Astrocyte (in vitro differentiated cells and primary cell): ENCODE data around the gene PARP1. TPM values are rescaled to one million over a fixed set of nuclear protein-coding genes. Genes with fewer than 3 reads are reported as not detected.

Experiments used
- DNase-seq: peaks from one replicate; pipeline ENCODE4 v3.0.0-alpha.2; 2010; ENCODE audit warnings: low read depth
- FAIRE-seq: peaks from 2 replicates; lab custom pipeline; 2011; peaks lifted over from hg19 to GRCh38; lab: Jason Lieb, UNC
- H2AFZ ChIP-seq: 2 replicates; pipeline ENCODE4 v1.6.0; 2012; ENCODE audit warnings: low read depth, low read length, inconsistent platforms
- H3K27ac ChIP-seq: 2 replicates; pipeline ENCODE4 v1.5.1; 2011; ENCODE audit warnings: low read depth, low read length, inconsistent platforms
- H3K27me3 ChIP-seq: 2 replicates; pipeline ENCODE4 v1.6.0; 2011; ENCODE audit warnings: low read length, inconsistent platforms; ENCODE audit not compliant: insufficient read depth
- H3K36me3 ChIP-seq: 2 replicates; pipeline ENCODE4 v1.5.1; 2011; ENCODE audit warnings: low read length, inconsistent platforms; ENCODE audit not compliant: insufficient read depth
- H3K4me1 ChIP-seq: 2 replicates; pipeline ENCODE4 v1.5.1; 2011; ENCODE audit warnings: low read length, inconsistent platforms; ENCODE audit not compliant: insufficient read depth
- H3K4me2 ChIP-seq: 2 replicates; pipeline ENCODE4 v1.6.0; 2012; ENCODE audit warnings: low read length, inconsistent platforms
- H3K4me3 ChIP-seq: 2 replicates; pipeline ENCODE4 v1.5.1; 2011; ENCODE audit warnings: low read depth, mild to moderate bottlenecking, low read length, inconsistent platforms; ENCODE audit not compliant: insufficient read depth
- H3K79me2 ChIP-seq: 2 replicates; pipeline ENCODE4 v1.6.0; 2012; ENCODE audit warnings: mild to moderate bottlenecking, low read length, inconsistent platforms; ENCODE audit not compliant: insufficient read depth
- H3K9ac ChIP-seq: 2 replicates; pipeline ENCODE4 v1.6.0; 2012; ENCODE audit warnings: mild to moderate bottlenecking, low read length, inconsistent platforms
- H3K9me3 ChIP-seq: 2 replicates; pipeline ENCODE4 v1.5.1; 2012; ENCODE audit warnings: low read depth, mild to moderate bottlenecking, low read length, inconsistent platforms; ENCODE audit not compliant: insufficient read depth
- H4K20me1 ChIP-seq: 2 replicates; pipeline ENCODE4 v1.6.0; 2012; ENCODE audit warnings: low read length, inconsistent platforms; ENCODE audit not compliant: insufficient read depth
- H3K27ac Mint-ChIP-seq: one replicate; pipeline ENCODE4 v1.8.0; 2021; ENCODE audit warnings: mild to moderate bottlenecking, mixed read lengths; ENCODE audit not compliant: unreplicated experiment
- H3K27me3 Mint-ChIP-seq: one replicate; pipeline ENCODE4 v1.8.0; 2021; ENCODE audit warnings: low read depth, mixed read lengths; ENCODE audit not compliant: unreplicated experiment
- H3K36me3 Mint-ChIP-seq: one replicate; pipeline ENCODE4 v1.8.0; 2021; ENCODE audit warnings: low read depth, mixed read lengths; ENCODE audit not compliant: unreplicated experiment
- H3K4me1 Mint-ChIP-seq: one replicate; pipeline ENCODE4 v1.8.0; 2021; ENCODE audit warnings: low read depth, mixed read lengths; ENCODE audit not compliant: unreplicated experiment
- H3K4me3 Mint-ChIP-seq: one replicate; pipeline ENCODE4 v1.8.0; 2021; ENCODE audit warnings: mild to moderate bottlenecking, moderate library complexity, mixed read lengths; ENCODE audit not compliant: unreplicated experiment
- H3K9me3 Mint-ChIP-seq: one replicate; pipeline ENCODE4 v1.8.0; 2021; ENCODE audit warnings: mild to moderate bottlenecking, mixed read lengths; ENCODE audit not compliant: unreplicated experiment
- EZH2 ChIP-seq: IDR thresholded peaks from 2 replicates; pipeline ENCODE4 v1.6.1; 2012; ENCODE audit warnings: mild to moderate bottlenecking, low read length, inconsistent platforms; ENCODE audit not compliant: insufficient read depth
- total RNA-seq: library from RNA; stranded (reverse); gene quantifications from 2 replicates; pipeline ENCODE4 v1.2.1, GENCODE V29; 2021
- TF ChIP-seq, protein P1 (sequence below): IDR thresholded peaks from 2 replicates; pipeline ENCODE4 v1.5.1; 2011; ENCODE audit warnings: low read depth, mild to moderate bottlenecking, inconsistent platforms, low read length, moderate library complexity; ENCODE audit not compliant: insufficient read depth

PARP1 gene
- total RNA-seq, 1 donor from 2014 or later = 57.8 TPM

DNA sequence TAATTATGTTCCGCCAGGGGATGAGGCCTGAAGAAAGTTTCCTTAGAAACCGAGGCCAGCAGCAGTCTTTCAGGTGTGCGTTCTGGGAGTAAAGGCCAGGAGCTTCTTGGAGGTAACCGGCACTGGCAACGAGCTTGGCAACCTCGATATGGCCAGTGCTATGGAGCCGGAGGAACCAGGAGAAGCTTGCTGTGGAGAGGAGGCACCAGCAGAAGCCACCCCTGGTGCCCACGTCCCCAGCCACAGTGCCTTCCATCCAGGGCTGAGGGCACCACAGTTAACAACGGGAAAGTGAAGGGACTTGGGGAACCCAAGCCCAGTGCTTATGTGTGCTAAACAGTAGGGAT, 57.4 kb downstream of the PARP1 start:
- Mint-ChIP-seq H3K4me3 (no peak overlapping the region), H3K27ac (no peak overlapping the region)

GRCh38 chr1:226349801-226350518, 57.9 kb downstream of the PARP1 start:
- Mint-ChIP-seq H3K9me3 (no peaks in the 10 kb centered on the region), H3K4me1 (peaks cover 3% of the 10 kb centered on the region), H3K4me3 (no peak overlapping the region), H3K27ac (no peak overlapping the region), H3K27me3 (peaks cover 7% of the 10 kb centered on the region), H3K36me3 (no peaks in the 10 kb centered on the region)
- no peak overlapping the region for H3K27ac ChIP-seq
- no peaks in the 10 kb centered on the region for H4K20me1 ChIP-seq
- peaks cover 3% of the 10 kb centered on the region for H3K4me1 ChIP-seq
- peak overlapping the region; percentile 23 for H2AFZ ChIP-seq
- H3K9ac ChIP-seq = no peak overlapping the region
- no peak overlapping the region for H3K4me3 ChIP-seq
- no peaks in the 10 kb centered on the region for H3K27me3 ChIP-seq
- no peaks in the 10 kb centered on the region for H3K9me3 ChIP-seq
- TF ChIP-seq EZH2 = no peak
- TF ChIP-seq, protein P1, sequence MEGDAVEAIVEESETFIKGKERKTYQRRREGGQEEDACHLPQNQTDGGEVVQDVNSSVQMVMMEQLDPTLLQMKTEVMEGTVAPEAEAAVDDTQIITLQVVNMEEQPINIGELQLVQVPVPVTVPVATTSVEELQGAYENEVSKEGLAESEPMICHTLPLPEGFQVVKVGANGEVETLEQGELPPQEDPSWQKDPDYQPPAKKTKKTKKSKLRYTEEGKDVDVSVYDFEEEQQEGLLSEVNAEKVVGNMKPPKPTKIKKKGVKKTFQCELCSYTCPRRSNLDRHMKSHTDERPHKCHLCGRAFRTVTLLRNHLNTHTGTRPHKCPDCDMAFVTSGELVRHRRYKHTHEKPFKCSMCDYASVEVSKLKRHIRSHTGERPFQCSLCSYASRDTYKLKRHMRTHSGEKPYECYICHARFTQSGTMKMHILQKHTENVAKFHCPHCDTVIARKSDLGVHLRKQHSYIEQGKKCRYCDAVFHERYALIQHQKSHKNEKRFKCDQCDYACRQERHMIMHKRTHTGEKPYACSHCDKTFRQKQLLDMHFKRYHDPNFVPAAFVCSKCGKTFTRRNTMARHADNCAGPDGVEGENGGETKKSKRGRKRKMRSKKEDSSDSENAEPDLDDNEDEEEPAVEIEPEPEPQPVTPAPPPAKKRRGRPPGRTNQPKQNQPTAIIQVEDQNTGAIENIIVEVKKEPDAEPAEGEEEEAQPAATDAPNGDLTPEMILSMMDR = no peak
- H3K79me2 ChIP-seq = no peaks in the 10 kb centered on the region
- H3K36me3 ChIP-seq = no peaks in the 10 kb centered on the region
- no peak overlapping the region for H3K4me2 ChIP-seq
- DNase-seq (no peak), FAIRE-seq (no peak)

More for the DNA sequence above, 57.4 kb downstream of the PARP1 start:
- Histone ChIP-seq H3K27me3 (no peaks in the 10 kb centered on the region), H3K4me1 (peaks cover 3% of the 10 kb centered on the region), H4K20me1 (no peaks in the 10 kb centered on the region), H3K9ac (no peak overlapping the region), H3K27ac (no peak overlapping the region), H3K36me3 (no peaks in the 10 kb centered on the region), H3K9me3 (no peaks in the 10 kb centered on the region), H3K4me2 (no peak overlapping the region), H3K79me2 (no peaks in the 10 kb centered on the region), H3K4me3 (no peak overlapping the region), H2AFZ (peak overlapping the region; percentile 23)
- no peak for TF ChIP-seq EZH2
- TF ChIP-seq, protein P1 = no peak
- FAIRE-seq (no peak), DNase-seq (no peak)
- Mint-ChIP-seq H3K4me1 (peaks cover 4% of the 10 kb centered on the region), H3K9me3 (no peaks in the 10 kb centered on the region), H3K36me3 (peaks cover 3% of the 10 kb centered on the region), H3K27me3 (peaks cover 6% of the 10 kb centered on the region)

DNA sequence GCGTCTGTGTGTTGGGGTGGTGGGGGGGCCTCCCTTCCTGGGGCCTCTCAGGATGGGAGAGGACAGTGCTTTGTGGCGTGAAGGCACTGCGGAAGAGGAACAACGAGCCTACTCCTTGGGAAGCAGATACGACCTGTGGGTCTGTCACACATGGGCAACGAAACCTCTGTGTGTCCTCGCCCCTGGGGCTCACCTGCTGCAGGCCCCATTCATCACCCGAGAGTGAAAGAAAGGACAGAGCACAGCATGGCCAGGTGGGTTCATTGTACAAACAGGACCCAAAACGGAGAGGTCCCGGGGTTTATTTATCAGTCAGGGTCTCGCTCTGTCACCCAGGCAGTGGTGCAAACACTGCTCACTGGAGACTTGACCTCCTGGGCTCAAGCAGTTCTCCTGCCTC, 58.8 kb downstream of the PARP1 start:
- no peaks in the 10 kb centered on the region for H3K9me3 ChIP-seq
- no peak overlapping the region for H3K27ac ChIP-seq
- Mint-ChIP-seq H3K9me3 (no peaks in the 10 kb centered on the region), H3K36me3 (no peaks in the 10 kb centered on the region), H3K27me3 (peaks cover 8% of the 10 kb centered on the region), H3K27ac (no peak overlapping the region), H3K4me1 (peaks cover 3% of the 10 kb centered on the region), H3K4me3 (no peak overlapping the region)
- peaks cover 3% of the 10 kb centered on the region for H3K4me1 ChIP-seq
- H3K27me3 ChIP-seq = no peaks in the 10 kb centered on the region
- DNase-seq (no peak), FAIRE-seq (no peak)
- H3K9ac ChIP-seq = no peak overlapping the region
- no peak overlapping the region for H3K4me3 ChIP-seq
- TF ChIP-seq, protein P1 = no peak
- no peak for TF ChIP-seq EZH2
- H2AFZ ChIP-seq = no peak overlapping the region
- no peaks in the 10 kb centered on the region for H4K20me1 ChIP-seq
- H3K4me2 ChIP-seq = no peak overlapping the region
- H3K79me2 ChIP-seq = no peaks in the 10 kb centered on the region
- H3K36me3 ChIP-seq = no peaks in the 10 kb centered on the region
